IMR-90 (cell line): ENCODE data around the gene BTD. TPM values are rescaled to one million over a fixed set of nuclear protein-coding genes. Genes with fewer than 3 reads are reported as not detected.
A peak's percentile ranks its signal among the peaks of the same experiment; 100 is the strongest.

Experiments used
- ATAC-seq: fragments of 200-7000 bp; cut with Tn5 transposase; 2 replicates; pipeline ENCODE4 v1.9.1; 2020; ENCODE audit warnings: low read depth, mild to moderate bottlenecking, moderate library complexity
- BruUV-seq: library from RNA; stranded (reverse); fragments of 400-500 nt; replicated peaks from 2 replicates; lab custom pipeline; 2021; lab: Mats Ljungman, UMichigan
- CTCF ChIA-PET: fragments of 300-600 bp; formaldehyde crosslinking; extraction: SDS; loops from one replicate; lab custom pipeline; 2021; ENCODE audit warnings: antibody characterized with exemption; lab: Yijun Ruan, JAX
- POLR2A ChIA-PET: fragments of 300-600 bp; sonication (Branson Sonifier 250); formaldehyde crosslinking; loops from one replicate; lab custom pipeline; 2022; ENCODE audit warnings: antibody characterized with exemption; ENCODE audit not compliant: unreplicated experiment; lab: Charles Lee
- DNase-seq: peaks from one replicate; pipeline ENCODE4 v3.0.0; 2013
- H2AFZ ChIP-seq: replicated peaks from 2 replicates; pipeline ENCODE3; 2013; ENCODE audit warnings: low read length, mild to moderate bottlenecking; ENCODE audit not compliant: poor library complexity
- H2AK5ac ChIP-seq: 2 replicates; pipeline ENCODE4 v1.6.1; 2013; ENCODE audit warnings: low read depth, low read length, inconsistent platforms
- H2AK9ac ChIP-seq: replicated peaks from 2 replicates; pipeline ENCODE3; 2013; ENCODE audit warnings: mild to moderate bottlenecking, low read depth, low read length, moderate library complexity; ENCODE audit not compliant: poor library complexity
- H2BK120ac ChIP-seq: 2 replicates; pipeline ENCODE4 v1.6.1; 2013; ENCODE audit warnings: low read depth, low read length, inconsistent platforms
- H2BK15ac ChIP-seq: 3 replicates; pipeline ENCODE4 v1.6.1; 2013; ENCODE audit warnings: low read depth, low read length, inconsistent platforms
- H2BK20ac ChIP-seq: 2 replicates; pipeline ENCODE4 v1.6.1; 2013; ENCODE audit warnings: low read depth, mild to moderate bottlenecking, inconsistent platforms, low read length, moderate library complexity
- H2BK5ac ChIP-seq: 2 replicates; pipeline ENCODE4 v1.6.1; 2013; ENCODE audit warnings: mild to moderate bottlenecking, low read depth, low read length, inconsistent platforms; ENCODE audit not compliant: poor library complexity, severe bottlenecking
- H3K14ac ChIP-seq: replicated peaks from 2 replicates; pipeline ENCODE4 v1.6.1; 2013; ENCODE audit warnings: low read depth, low read length, inconsistent platforms
- H3K18ac ChIP-seq: 2 replicates; pipeline ENCODE4 v1.6.1; 2013; ENCODE audit warnings: low read depth, low read length, control low read depth
- H3K23ac ChIP-seq: 2 replicates; pipeline ENCODE4 v1.6.1; 2013; ENCODE audit warnings: low read depth, low read length, inconsistent platforms
- H3K27ac ChIP-seq: 2 replicates; pipeline ENCODE4 v1.5.1; 2013; ENCODE audit warnings: mild to moderate bottlenecking, control low read depth, low read length; ENCODE audit not compliant: insufficient read depth
- H3K27me3 ChIP-seq: 2 replicates; pipeline ENCODE4 v1.6.1; 2013; ENCODE audit warnings: low read length; ENCODE audit not compliant: control insufficient read depth, insufficient read depth
- H3K36me3 ChIP-seq: 2 replicates; pipeline ENCODE4 v1.6.1; 2013; ENCODE audit warnings: low read length, mixed read lengths; ENCODE audit not compliant: control insufficient read depth, insufficient read depth
- H3K4ac ChIP-seq: 2 replicates; pipeline ENCODE4 v1.6.1; 2013; ENCODE audit warnings: low read depth, low read length, inconsistent platforms
- H3K4me1 ChIP-seq: 2 replicates; pipeline ENCODE4 v1.6.1; 2013; ENCODE audit warnings: low read length, mixed read lengths; ENCODE audit not compliant: control insufficient read depth, insufficient read depth
- H3K4me2 ChIP-seq: 2 replicates; pipeline ENCODE4 v1.6.1; 2013; ENCODE audit warnings: low read depth, mild to moderate bottlenecking, control low read depth, low read length, moderate library complexity
- H3K4me3 ChIP-seq: 2 replicates; pipeline ENCODE4 v1.5.1; 2013; ENCODE audit warnings: low read depth, mild to moderate bottlenecking, control low read depth, low read length, moderate library complexity; ENCODE audit not compliant: insufficient read depth
- H3K56ac ChIP-seq: 2 replicates; pipeline ENCODE4 v1.6.1; 2013; ENCODE audit warnings: low read length, inconsistent platforms; ENCODE audit not compliant: insufficient read depth; ENCODE audit errors: extremely low read depth
- H3K79me1 ChIP-seq, 2 experiments: 2 replicates each; pipeline ENCODE4 v1.6.1; 2013; ENCODE audit warnings: low read length in 2 of 2, inconsistent platforms in 1 of 2, low read depth in 1 of 2
- H3K9ac ChIP-seq: 2 replicates; pipeline ENCODE4 v1.6.1; 2013; ENCODE audit warnings: low read depth, low read length, control low read depth
- H3K9me1 ChIP-seq: 2 replicates; pipeline ENCODE4 v1.6.1; 2013; ENCODE audit warnings: low read length, inconsistent platforms; ENCODE audit not compliant: insufficient read depth
- H3K9me3 ChIP-seq: 2 replicates; pipeline ENCODE4 v1.6.1; 2013; ENCODE audit warnings: low read length; ENCODE audit not compliant: control insufficient read depth, insufficient read depth
- H4K20me1 ChIP-seq: 2 replicates; pipeline ENCODE4 v1.6.1; 2013; ENCODE audit warnings: low read length, inconsistent platforms; ENCODE audit not compliant: insufficient read depth
- H4K5ac ChIP-seq: 2 replicates; pipeline ENCODE4 v1.6.1; 2013; ENCODE audit warnings: mild to moderate bottlenecking, low read depth, low read length, control low read depth
- H4K8ac ChIP-seq, 2 experiments: 2 replicates each; pipeline ENCODE4 v1.6.1; 2013; ENCODE audit warnings: low read depth in 2 of 2, low read length in 2 of 2, control low read depth in 1 of 2, inconsistent platforms in 1 of 2
- H4K91ac ChIP-seq: 2 replicates; pipeline ENCODE4 v1.6.1; 2013; ENCODE audit warnings: low read depth, low read length, inconsistent platforms; ENCODE audit not compliant: insufficient read depth
- BHLHE40 ChIP-seq: fragments of 150-350 bp; IDR thresholded peaks from 2 replicates; pipeline ENCODE4 v1.6.1; 2016; ENCODE audit warnings: mild to moderate bottlenecking, low read depth, low read length
- CEBPB ChIP-seq: IDR thresholded peaks from 2 replicates; pipeline ENCODE4 v1.6.1; 2012; ENCODE audit warnings: low read depth, low read length, improper control_type of control experiment
- NFE2L2 ChIP-seq: fragments of 150-350 bp; IDR thresholded peaks from 2 replicates; pipeline ENCODE4 v1.6.1; 2016; ENCODE audit warnings: low read depth, mild to moderate bottlenecking, low read length
- POLR2A ChIP-seq: IDR thresholded peaks from 2 replicates; pipeline ENCODE4 v1.6.1; 2012; ENCODE audit warnings: mild to moderate bottlenecking, low read depth, low read length
- RFX5 ChIP-seq: IDR thresholded peaks from 2 replicates; pipeline ENCODE4 v1.8.0; 2012; ENCODE audit warnings: low read depth, mild to moderate bottlenecking, low read length, moderate library complexity
- SMC3 ChIP-seq: fragments of 150-350 bp; IDR thresholded peaks from 2 replicates; pipeline ENCODE4 v1.6.1; 2016; ENCODE audit warnings: low read depth, mild to moderate bottlenecking, antibody characterized with exemption, low read length, moderate library complexity
- dilution Hi-C: fragments of 300-500 bp; cut with HindIII; formaldehyde crosslinking; loops from one replicate; pipeline ENCODE4 v1.14.3; 2018; ENCODE audit warnings: low sequenced_read_pairs; ENCODE audit not compliant: unreplicated experiment
- in situ Hi-C: fragments of 300-500 bp; cut with MboI; formaldehyde crosslinking; loops from 3 replicates; pipeline ENCODE4 v1.14.3; 2019; ENCODE audit warnings: low sequenced_read_pairs, inconsistent platforms, mixed read lengths
- intact Hi-C: fragments of 100-400 bp; cut with micrococcal nuclease; formaldehyde crosslinking; loops from 2 replicates; pipeline ENCODE4 v1.10.0; 2022
- polyA plus RNA-seq, 3 experiments: library from polyadenylated mRNA; depleted of rRNA; stranded (reverse); fragments of >200 nt; gene quantifications; 2 replicates each; pipeline ENCODE4 v1.2.3, GENCODE V29; 2012; ENCODE audit warnings: low replicate concordance in 1 of 3
- total RNA-seq: library from RNA; depleted of rRNA; stranded (reverse); fragments of >200 nt; gene quantifications from 2 replicates; pipeline ENCODE4 v1.2.3, GENCODE V29; 2012
- TF ChIP-seq, protein P1 (sequence below): fragments of 150-350 bp; IDR thresholded peaks from 2 replicates; pipeline ENCODE4 v1.6.1; 2017; ENCODE audit warnings: mild to moderate bottlenecking, antibody characterized with exemption, low read length, low read depth

BTD gene
- total and polyA plus RNA-seq, 2 of the 4 experiments (the other 2 are of a cell fraction): 14.8 to 21.1 TPM

DNA sequence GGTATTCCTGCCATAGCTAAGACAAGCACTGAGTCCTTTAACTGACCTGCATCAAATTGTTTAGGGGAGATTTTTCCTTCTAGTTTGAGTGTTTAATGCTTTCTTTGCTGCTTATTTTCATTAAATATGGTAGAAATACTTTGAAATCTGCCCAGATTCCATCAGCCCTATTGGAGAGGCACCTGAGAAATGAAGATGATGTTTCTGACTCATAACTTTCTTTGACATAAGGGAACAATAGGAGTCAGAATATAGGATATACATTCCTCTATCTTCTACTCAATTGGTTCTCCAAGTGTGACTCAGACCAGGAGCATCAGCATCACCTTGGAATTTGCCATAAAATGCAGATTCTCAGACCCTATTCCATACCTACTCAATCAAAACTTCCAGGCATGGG, 27.4 kb downstream of the BTD start:
- Histone ChIP-seq H3K9me1 (peaks cover 10% of the 10 kb centered on the region), H2AFZ (no peak overlapping the region), H2BK5ac (no peak overlapping the region), H3K27me3 (no peaks in the 10 kb centered on the region), H3K9me3 (no peaks in the 10 kb centered on the region), H3K56ac (no peak overlapping the region), H2BK15ac (no peak overlapping the region), H2AK9ac (no peak overlapping the region), H3K4me3 (no peak overlapping the region), H4K8ac (no peak overlapping the region), H3K18ac (no peak overlapping the region), H4K20me1 (no peaks in the 10 kb centered on the region), H3K4me1 (peaks cover 19% of the 10 kb centered on the region), H3K23ac (no peak overlapping the region), H3K36me3 (no peaks in the 10 kb centered on the region), H2AK5ac (no peak overlapping the region), H3K79me1 (peaks cover 9 to 18% of the 10 kb centered on the region in 2 experiments; a peak in 2 of 4 replicates), H3K27ac (no peak overlapping the region), H2BK120ac (no peak overlapping the region), H3K4ac (peak overlapping the region; percentile 56), H3K14ac (no peak overlapping the region), H4K91ac (no peak overlapping the region), H2BK20ac (peak overlapping the region; percentile 65; the same call in 1 of the 2 replicates), H4K5ac (no peak overlapping the region), H3K9ac (no peak overlapping the region), H3K4me2 (no peak overlapping the region)
- dilution Hi-C loops: no loop called here
- ChIA-PET POLR2A (interaction anchor here (1.1 kb wide), 1 partner anchor 19 kb away, joined by 3 read pairs; no protein-coding TSS in a partner anchor), CTCF (interaction anchor here (1.7 kb wide), 1 partner anchor 177 kb away, joined by 6 read pairs; no protein-coding TSS in a partner anchor)
- no TSS peak for BruUV-seq
- no peak for DNase-seq
- intact Hi-C loops: no loop called here
- no peak for TF ChIP-seq CEBPB
- no peak for TF ChIP-seq SMC3
- TF ChIP-seq NFE2L2: no peak
- no peak for TF ChIP-seq RFX5
- no peak for TF ChIP-seq POLR2A
- no peak for TF ChIP-seq BHLHE40
- TF ChIP-seq, protein P1, sequence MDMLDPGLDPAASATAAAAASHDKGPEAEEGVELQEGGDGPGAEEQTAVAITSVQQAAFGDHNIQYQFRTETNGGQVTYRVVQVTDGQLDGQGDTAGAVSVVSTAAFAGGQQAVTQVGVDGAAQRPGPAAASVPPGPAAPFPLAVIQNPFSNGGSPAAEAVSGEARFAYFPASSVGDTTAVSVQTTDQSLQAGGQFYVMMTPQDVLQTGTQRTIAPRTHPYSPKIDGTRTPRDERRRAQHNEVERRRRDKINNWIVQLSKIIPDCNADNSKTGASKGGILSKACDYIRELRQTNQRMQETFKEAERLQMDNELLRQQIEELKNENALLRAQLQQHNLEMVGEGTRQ: no peak
- no peak for ATAC-seq
- in situ Hi-C loops: loop anchor here (25.0 kb wide), 2 partner anchors 433 to 608 kb away; no protein-coding TSS in a partner anchor
